Measurements from ENCODE around the gene NFX1. TPM values are rescaled to one million over a fixed set of nuclear protein-coding genes. Genes with fewer than 3 reads are reported as not detected.

NFX1 gene
- polyA plus RNA-seq = 10 to 100 TPM in 2 of 3 donors, 1 to 10 TPM in 1; 8.8 to 27.0 (median 11.8) TPM

DNA sequence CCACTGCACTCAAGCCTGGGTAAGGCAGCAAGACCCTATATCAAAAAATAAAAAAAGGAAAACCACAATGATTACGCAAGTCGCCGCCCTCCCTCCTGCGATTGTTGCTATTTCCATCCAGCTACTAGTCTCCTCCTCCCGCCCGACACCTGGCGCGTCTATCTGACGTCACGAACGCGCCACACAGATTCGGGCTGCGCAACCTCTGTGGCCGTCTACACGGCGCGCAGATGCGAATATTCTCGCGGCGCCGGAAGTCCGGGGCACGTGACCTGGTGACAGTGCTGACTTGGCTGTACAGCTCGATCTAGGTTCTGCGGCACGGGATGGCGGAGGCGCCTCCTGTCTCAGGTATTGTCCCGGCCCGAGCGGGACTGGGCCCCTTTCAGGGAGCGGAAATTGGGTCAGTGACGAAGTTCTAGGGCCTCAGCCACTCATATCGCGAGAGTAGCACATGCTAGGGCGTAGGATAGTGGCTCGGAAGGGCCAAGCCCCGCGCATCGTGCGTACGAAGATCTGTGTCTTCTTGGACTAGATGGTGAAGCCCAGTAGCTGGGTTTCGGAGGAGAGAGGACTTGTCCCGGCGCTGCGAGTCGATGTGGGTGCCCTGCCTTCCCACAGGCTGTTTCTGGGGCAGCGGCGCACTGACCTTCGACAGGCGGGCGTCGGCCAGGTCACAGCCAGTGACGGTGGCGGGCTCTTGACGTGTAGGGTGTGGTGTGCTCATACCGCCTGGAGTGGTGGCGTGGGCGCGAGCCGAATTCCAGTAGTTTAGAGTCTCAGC, at the start of gene NFX1:
TSS of gene NFX1 (plus strand) at position 270 of the 784 bp plus-strand sequence. CDS start at position 327, 57 bp downstream.
- H3K27ac Mint-ChIP-seq = peak within 1 kb of the TSS; percentile 97 to 100 (median 99)
- peak; percentile 99 for DNase-seq
- H3K4me3 Mint-ChIP-seq = peak within 1 kb of the TSS; percentile 93 to 99 (median 95)
- peaks cover 0 to 10% (median 7%) of the 10 kb centered on the region in 3 donors for H3K36me3 Mint-ChIP-seq
- H3K9me3 Mint-ChIP-seq = no peaks in the 10 kb centered on the region
- peaks cover 11 to 14% (median 12%) of the 10 kb centered on the region in 3 donors for H3K27me3 Mint-ChIP-seq (ENCODE audit: low read depth in 3 of 3)
- H3K4me1 Mint-ChIP-seq = peaks cover 47 to 62% of the 10 kb centered on the region in 2 donors

DNA sequence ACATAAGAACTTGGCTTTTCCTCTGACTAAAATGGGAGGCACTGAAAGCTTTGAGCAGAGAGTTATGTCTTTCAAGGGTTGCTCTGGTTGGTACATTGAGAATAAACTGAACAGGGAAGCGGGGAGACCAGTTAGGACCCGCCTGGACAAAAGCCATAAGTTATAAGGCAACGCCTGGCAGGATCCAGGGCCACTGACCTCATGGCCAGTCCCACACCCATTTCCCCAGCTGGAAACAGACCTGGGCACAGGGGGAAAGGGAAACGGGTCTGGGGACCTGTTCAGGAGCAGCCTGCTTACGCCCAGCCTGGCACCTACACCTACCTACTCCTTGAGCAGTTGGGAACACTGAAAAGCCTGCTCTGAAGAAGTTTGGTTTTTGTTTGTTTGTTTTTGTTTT, 49.0 kb upstream of the NFX1 start:
- Mint-ChIP-seq H3K4me1 (no peaks in the 10 kb centered on the region), H3K27ac (no peak overlapping the region), H3K36me3 (peaks cover 0 to 6% (median 0%) of the 10 kb centered on the region in 3 donors), H3K27me3 (ENCODE audit: low read depth in 3 of 3) (peaks cover 0 to 6% (median 2%) of the 10 kb centered on the region in 3 donors), H3K4me3 (no peak overlapping the region), H3K9me3 (no peaks in the 10 kb centered on the region)
- DNase-seq = no peak

DNA sequence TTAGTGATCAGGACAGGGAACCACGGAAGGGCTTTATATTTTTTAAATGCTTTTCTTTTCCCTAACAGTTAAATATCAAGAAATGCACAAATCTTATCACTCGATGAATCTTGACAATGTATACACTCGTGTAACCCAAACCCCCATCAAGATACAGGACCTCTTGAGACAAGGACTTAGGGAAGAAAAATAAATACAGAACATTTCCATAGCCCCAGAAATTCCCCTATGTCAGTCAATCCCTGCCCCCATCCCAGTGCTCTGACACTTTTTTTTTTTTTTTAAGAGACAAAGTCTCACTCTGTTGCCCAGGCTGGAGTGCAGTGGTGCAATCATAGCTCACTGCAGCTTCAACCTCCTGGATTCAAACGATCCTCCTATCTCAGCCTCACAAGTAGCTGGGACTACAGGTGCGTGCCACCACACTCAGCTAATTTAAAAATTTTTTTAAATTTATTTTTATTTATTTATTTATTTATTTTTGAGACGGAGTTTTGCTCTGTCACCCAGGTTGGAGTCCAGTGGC, 47.6 kb upstream of the NFX1 start:
- H3K4me1 Mint-ChIP-seq = no peaks in the 10 kb centered on the region
- H3K27me3 Mint-ChIP-seq (ENCODE audit: low read depth in 3 of 3) = peaks cover 0 to 2% (median 2%) of the 10 kb centered on the region in 3 donors
- H3K9me3 Mint-ChIP-seq = peaks cover 0 to under 1% (median 0%) of the 10 kb centered on the region in 6 donors
- peaks cover 5 to 10% (median 10%) of the 10 kb centered on the region in 3 donors for H3K36me3 Mint-ChIP-seq
- H3K27ac Mint-ChIP-seq = no peak overlapping the region
- no peak for DNase-seq
- no peak overlapping the region for H3K4me3 Mint-ChIP-seq

DNA sequence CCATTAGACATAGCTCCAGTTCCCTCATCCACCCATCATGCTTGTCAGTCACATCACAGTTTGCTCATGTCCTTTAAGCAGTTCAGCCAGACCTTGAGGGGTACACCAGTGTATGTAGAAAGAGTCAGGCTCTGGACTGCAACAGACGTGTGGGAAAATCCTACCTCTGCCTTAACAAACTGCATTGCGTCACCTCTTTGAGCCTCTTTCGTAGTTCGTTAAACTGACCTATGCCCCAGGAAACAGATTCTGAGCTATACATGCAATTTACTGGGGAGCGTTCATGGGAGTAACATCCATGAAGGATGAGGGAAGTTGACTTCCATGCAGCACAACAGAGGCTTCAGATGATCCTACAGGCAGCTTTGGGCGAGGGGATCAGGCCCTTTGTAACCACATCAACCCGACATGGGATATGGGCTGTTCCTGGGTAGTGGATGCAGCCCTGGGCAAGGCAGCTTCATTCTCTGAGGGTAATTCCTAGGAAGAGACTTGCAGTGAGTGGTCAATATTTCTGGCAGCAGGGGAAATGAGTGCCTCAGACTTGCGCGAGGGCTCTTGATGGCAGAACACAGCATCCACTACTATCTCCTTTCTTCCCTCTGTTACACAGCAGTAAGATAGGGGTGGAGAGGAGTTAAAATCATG, 46.1 kb upstream of the NFX1 start:
- Mint-ChIP-seq H3K4me3 (no peak overlapping the region), H3K27me3 (ENCODE audit: low read depth in 3 of 3) (peaks cover 0 to 6% (median 2%) of the 10 kb centered on the region in 3 donors), H3K9me3 (peaks cover 0 to 1% (median 0%) of the 10 kb centered on the region in 6 donors), H3K27ac (no peak overlapping the region), H3K4me1 (no peaks in the 10 kb centered on the region), H3K36me3 (peaks cover 6 to 13% (median 10%) of the 10 kb centered on the region in 3 donors)
- no peak for DNase-seq

DNA sequence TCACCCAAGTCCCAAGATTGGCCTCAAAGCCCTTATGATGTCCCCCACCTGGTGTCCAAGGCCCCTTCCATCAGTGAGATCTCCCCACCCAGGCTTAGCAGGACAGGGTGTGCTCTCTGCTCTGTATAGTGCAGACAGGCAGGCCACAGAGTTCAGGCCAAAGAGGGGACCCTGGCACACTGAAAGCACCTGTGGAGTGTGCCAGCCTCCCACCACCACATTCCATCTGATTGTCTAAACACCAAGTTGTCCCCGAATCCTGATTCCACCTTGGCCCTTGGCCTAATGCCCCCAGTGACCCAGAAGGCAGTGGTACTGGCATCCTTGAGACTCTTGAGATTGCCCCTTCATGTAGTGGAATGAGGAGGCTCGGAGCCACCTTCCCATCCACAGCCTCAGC, 45.0 kb upstream of the NFX1 start:
- Mint-ChIP-seq H3K9me3 (peaks cover 0 to 1% (median 0%) of the 10 kb centered on the region in 6 donors), H3K27me3 (ENCODE audit: low read depth in 3 of 3) (peaks cover 0 to 7% (median 2%) of the 10 kb centered on the region in 3 donors), H3K36me3 (peaks cover 6 to 14% (median 13%) of the 10 kb centered on the region in 3 donors), H3K27ac (no peak overlapping the region), H3K4me1 (no peaks in the 10 kb centered on the region), H3K4me3 (no peak overlapping the region)
- DNase-seq = no peak

DNA sequence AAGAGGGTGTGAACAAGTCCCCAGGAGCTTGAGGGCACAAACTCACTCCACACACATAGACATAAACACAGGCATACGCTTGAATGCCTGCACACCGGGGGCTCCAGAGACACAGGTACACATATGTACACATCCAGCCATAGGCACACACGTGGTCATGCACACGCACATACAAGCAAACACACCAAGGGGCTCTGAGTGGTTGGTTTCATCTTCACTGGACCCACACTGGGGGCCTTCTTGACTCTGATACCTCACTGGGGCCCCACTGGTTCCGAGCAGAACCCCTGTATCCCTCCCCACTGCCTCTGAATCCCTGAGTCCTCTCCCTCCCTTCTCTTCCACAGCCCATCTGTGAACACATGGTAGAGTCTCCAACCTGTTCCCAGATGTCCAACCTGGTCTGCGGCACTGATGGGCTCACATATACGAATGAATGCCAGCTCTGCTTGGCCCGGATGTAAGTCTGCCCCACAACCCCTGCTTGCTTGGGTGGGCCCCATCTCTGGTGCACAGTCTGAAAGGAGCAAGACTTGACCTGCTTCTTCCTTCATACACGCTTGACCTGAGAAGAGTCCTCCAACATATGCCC, 44.0 kb upstream of the NFX1 start:
- peaks cover 6 to 15% (median 14%) of the 10 kb centered on the region in 3 donors for H3K36me3 Mint-ChIP-seq
- peaks cover 0 to 5% (median 2%) of the 10 kb centered on the region in 3 donors for H3K27me3 Mint-ChIP-seq (ENCODE audit: low read depth in 3 of 3)
- no peaks in the 10 kb centered on the region for H3K4me1 Mint-ChIP-seq
- H3K9me3 Mint-ChIP-seq = peaks cover 0 to 1% (median 0%) of the 10 kb centered on the region in 6 donors
- no peak overlapping the region for H3K27ac Mint-ChIP-seq
- DNase-seq = no peak
- no peak overlapping the region for H3K4me3 Mint-ChIP-seq

DNA sequence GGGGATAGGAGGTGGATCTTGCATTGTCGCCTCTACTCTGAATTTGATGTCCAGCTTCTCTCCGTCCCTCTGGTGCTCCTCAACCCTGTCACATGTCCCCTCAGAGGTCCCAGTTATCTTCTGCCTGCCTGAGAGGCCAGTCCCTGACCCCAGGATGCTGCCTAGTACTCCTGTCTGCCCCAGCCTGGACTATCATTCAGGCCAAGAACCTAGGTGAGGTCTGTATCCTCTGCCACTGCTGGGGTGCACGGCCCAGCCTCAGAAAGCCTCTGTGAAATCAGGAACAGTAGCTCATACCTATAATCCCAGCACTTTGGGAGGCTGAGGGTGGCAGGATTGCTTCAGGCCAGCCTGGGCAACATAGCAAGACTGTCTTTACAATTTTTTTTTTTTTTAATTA, 41.7 kb upstream of the NFX1 start:
- Mint-ChIP-seq H3K4me1 (no peaks in the 10 kb centered on the region), H3K4me3 (no peak overlapping the region), H3K9me3 (peaks cover 0 to 1% (median 0%) of the 10 kb centered on the region in 6 donors), H3K27ac (no peak overlapping the region), H3K27me3 (ENCODE audit: low read depth in 3 of 3) (peaks cover 0 to 5% (median 0%) of the 10 kb centered on the region in 3 donors), H3K36me3 (peaks cover 13 to 26% (median 22%) of the 10 kb centered on the region in 3 donors)
- no peak for DNase-seq

DNA sequence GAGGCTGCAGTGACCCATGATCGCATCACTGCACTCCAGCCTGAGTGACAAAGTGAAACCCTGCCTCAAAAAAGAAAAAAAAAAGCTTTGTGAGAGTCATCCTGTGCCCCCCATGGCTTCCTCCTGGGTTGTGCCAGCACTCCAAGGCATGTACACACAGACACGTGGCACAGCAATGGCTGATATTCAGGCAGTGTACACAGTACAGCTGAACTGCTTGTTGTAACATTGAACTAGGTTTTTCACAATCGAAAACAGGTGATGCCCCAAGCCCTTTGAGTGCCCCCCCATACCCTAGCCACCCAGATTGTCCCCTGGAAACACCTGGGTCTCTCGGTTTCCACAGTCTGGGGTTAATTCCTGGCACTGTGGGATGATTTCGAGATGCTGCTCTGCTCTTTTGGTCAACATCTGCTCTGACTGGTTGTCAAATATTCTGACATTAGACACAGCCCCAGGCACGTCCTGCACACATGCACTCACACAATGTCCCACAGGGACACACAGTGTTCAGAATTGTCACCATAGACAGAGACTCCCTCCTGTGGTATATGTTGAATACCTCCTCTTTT, 41.1 kb upstream of the NFX1 start:
- peaks cover 0 to 1% (median 0%) of the 10 kb centered on the region in 6 donors for H3K9me3 Mint-ChIP-seq
- H3K36me3 Mint-ChIP-seq = peaks cover 13 to 28% (median 22%) of the 10 kb centered on the region in 3 donors
- no peak for DNase-seq
- no peak overlapping the region for H3K4me3 Mint-ChIP-seq
- H3K4me1 Mint-ChIP-seq = no peaks in the 10 kb centered on the region
- peak overlapping the region in 1 of 6 donors; percentile 41 for H3K27ac Mint-ChIP-seq
- H3K27me3 Mint-ChIP-seq (ENCODE audit: low read depth in 3 of 3) = peaks cover 0 to 5% (median 0%) of the 10 kb centered on the region in 3 donors

DNA sequence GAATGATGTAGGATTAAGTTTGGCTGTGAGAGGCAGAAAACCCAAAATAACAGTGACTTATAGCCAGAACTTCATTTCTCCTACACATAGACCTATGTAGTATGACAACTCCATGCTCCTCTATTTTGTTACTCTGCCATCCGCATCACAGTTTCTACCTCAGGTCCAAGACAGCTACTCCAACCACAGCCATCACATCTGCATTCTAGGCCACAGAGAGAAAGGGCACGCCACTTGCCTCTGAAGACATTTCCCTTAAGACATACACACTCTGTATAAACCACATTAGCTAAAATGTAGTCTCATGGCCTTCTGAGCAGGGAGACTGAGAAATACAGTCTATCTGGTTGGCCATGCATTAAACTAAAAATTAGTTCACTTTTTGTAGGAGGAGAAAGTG, 40.3 kb upstream of the NFX1 start:
- no peaks in the 10 kb centered on the region for H3K4me1 Mint-ChIP-seq
- peaks cover 13 to 36% (median 26%) of the 10 kb centered on the region in 3 donors for H3K36me3 Mint-ChIP-seq
- peaks cover 0 to 1% (median 0%) of the 10 kb centered on the region in 6 donors for H3K9me3 Mint-ChIP-seq
- peaks cover 0 to 5% (median 0%) of the 10 kb centered on the region in 3 donors for H3K27me3 Mint-ChIP-seq (ENCODE audit: low read depth in 3 of 3)
- no peak for DNase-seq
- no peak overlapping the region for H3K4me3 Mint-ChIP-seq
- H3K27ac Mint-ChIP-seq = peak overlapping the region in 2 of 6 donors; percentile 34 to 64

DNA sequence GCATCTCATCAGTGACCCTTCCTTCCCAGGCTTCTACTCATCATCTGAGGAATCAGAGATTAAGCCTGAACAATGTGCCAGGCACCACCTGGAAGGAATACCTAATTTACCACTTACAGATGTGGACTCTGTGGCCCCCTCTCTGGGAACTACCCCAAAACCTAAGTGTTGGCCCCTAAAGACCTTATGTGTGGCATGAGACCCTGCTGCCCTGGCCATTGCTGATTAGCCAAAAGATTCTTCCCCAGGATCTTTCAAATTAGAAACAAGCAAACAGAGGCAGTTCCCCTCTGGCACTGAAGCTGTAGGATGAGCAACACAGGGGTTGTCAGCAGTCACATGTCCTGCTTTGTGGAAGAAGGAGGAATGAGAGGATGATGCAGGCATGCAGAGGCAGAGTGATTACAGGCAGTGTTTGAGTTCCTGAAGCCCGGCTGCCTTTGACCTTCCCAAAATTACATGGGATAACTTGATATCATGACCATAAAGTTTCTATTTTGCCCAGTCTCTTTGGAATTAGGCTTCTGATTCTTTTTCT, 39.8 kb upstream of the NFX1 start:
- H3K27me3 Mint-ChIP-seq (ENCODE audit: low read depth in 3 of 3) = peaks cover 0 to 5% (median 0%) of the 10 kb centered on the region in 3 donors
- peaks cover 14 to 38% (median 25%) of the 10 kb centered on the region in 3 donors for H3K36me3 Mint-ChIP-seq
- no peaks in the 10 kb centered on the region for H3K4me1 Mint-ChIP-seq
- H3K4me3 Mint-ChIP-seq = no peak overlapping the region
- DNase-seq = no peak
- H3K9me3 Mint-ChIP-seq = peaks cover 0 to 1% (median 0%) of the 10 kb centered on the region in 6 donors
- peak overlapping the region in 1 of 6 donors; percentile 67 for H3K27ac Mint-ChIP-seq

DNA sequence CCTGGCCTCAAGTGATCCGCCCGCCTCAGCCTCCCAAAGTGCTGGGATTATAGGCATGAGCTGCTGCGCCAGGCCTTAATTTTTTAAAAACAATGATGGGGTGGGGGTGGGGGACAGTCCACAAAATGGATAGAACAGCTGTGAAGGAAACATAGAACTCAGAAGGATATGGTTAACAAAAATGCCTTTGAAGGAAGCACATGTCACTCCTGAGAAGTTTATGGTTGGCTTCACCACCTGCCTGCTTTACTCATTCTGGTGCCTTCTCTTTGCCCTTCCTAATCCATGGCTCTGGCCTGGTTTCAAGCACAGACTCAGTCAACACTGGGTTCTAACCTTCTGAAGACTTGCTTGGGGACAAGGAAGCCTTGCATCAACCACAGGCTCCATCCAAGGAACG, 36.1 kb upstream of the NFX1 start:
- DNase-seq = no peak
- Mint-ChIP-seq H3K4me1 (no peaks in the 10 kb centered on the region), H3K27me3 (ENCODE audit: low read depth in 3 of 3) (peaks cover 0 to 1% (median 0%) of the 10 kb centered on the region in 3 donors), H3K36me3 (peaks cover 27 to 58% (median 30%) of the 10 kb centered on the region in 3 donors), H3K9me3 (no peaks in the 10 kb centered on the region), H3K4me3 (no peak overlapping the region), H3K27ac (no peak overlapping the region)

DNA sequence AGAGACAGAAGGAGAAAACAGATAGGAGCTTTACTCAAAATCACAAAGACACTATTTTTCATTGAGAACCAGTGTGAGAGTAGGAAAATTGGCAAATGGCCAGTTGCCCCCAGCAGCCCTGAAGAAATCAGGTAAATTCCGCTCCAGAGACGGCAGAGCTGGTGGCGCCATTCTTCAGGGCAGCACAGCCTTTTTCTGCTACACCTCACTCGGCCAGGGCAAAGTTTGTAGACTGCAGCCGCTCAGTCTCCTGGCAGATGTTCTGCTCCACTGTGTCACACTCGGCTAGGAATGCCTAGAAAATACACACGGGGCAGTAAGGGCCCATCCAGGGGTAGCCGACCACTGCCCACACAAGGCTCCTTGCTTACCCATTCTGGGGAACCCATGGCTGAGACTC, 35.3 kb upstream of the NFX1 start:
- DNase-seq = no peak
- Mint-ChIP-seq H3K4me1 (peaks cover 0 to 7% of the 10 kb centered on the region in 2 donors), H3K36me3 (peaks cover 30 to 61% (median 31%) of the 10 kb centered on the region in 3 donors), H3K27me3 (ENCODE audit: low read depth in 3 of 3) (peaks cover 0 to under 1% (median 0%) of the 10 kb centered on the region in 3 donors), H3K4me3 (no peak overlapping the region), H3K27ac (no peak overlapping the region), H3K9me3 (no peaks in the 10 kb centered on the region)

DNA sequence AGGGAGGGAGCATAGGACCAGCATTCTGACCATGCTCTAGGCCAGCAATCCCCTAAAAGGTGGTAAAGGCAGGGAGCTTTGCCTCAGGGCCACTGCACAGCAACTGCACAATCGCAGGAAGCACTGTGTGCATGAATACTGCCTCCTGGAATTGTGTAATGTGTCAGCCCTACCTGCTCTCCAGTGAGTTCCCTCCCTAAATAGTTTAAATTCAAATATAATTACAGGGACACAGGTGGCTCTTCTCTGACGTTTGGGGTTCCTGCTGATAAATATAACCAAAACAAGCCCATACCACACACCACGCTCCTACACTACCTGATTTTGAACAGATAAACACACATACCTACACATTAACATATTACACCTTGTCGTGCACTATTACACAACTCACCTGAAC, 34.8 kb upstream of the NFX1 start:
- H3K27me3 Mint-ChIP-seq (ENCODE audit: low read depth in 3 of 3) = no peaks in the 10 kb centered on the region
- no peak overlapping the region for H3K4me3 Mint-ChIP-seq
- peaks cover 0 to 11% of the 10 kb centered on the region in 2 donors for H3K4me1 Mint-ChIP-seq
- no peaks in the 10 kb centered on the region for H3K9me3 Mint-ChIP-seq
- peaks cover 35 to 64% (median 35%) of the 10 kb centered on the region in 3 donors for H3K36me3 Mint-ChIP-seq
- peak overlapping the region in 1 of 6 donors; percentile 4 for H3K27ac Mint-ChIP-seq
- DNase-seq = no peak
